NCI-H460 (cell line): ENCODE results near the gene ZNF160. TPM values are rescaled to one million over a fixed set of nuclear protein-coding genes. Genes with fewer than 3 reads are reported as not detected.

Source experiments
- DNase-seq: peaks from one replicate; pipeline ENCODE4 v3.0.0-alpha.2; 2016; ENCODE audit warnings: low read depth; ENCODE audit errors: extremely low read depth
- total RNA-seq: library from RNA; depleted of rRNA; stranded (reverse); fragments of >200 nt; shearing (Covaris generic); gene quantifications from 2 replicates; pipeline ENCODE4 v1.2.3, GENCODE V29; 2014

The ZNF160 gene
- total RNA-seq, 1 experiment from 2014 or later: 14.9 TPM

- DNase-seq: no peak
These were observed 8.3 kb downstream of the ZNF160 start for GRCh38 chr19:53094754-53095575.

- DNase-seq: no peak
These were observed 10.5 kb downstream of the ZNF160 start for GRCh38 chr19:53092723-53093122.

GRCh38 chr19:53091413-53092254, 11.6 kb downstream of the ZNF160 start:
- DNase-seq: no peak

GRCh38 chr19:53088091-53088490, 15.1 kb downstream of the ZNF160 start:
- no peak for DNase-seq

- DNase-seq: no peak
These were observed 16.3 kb downstream of the ZNF160 start for GRCh38 chr19:53086949-53087348.

- DNase-seq: no peak
These were observed 17.7 kb downstream of the ZNF160 start for GRCh38 chr19:53085496-53085895.

GRCh38 chr19:53082929-53083328, 20.3 kb downstream of the ZNF160 start:
- no peak for DNase-seq

- DNase-seq: no peak
These were observed 23.8 kb downstream of the ZNF160 start for GRCh38 chr19:53079313-53079924.

GRCh38 chr19:53078668-53079067, 24.6 kb downstream of the ZNF160 start:
- DNase-seq: no peak

GRCh38 chr19:53076984-53077383, 26.2 kb downstream of the ZNF160 start:
- no peak for DNase-seq

- DNase-seq: no peak
These were observed 34.4 kb downstream of the ZNF160 start for GRCh38 chr19:53068834-53069233.

- no peak for DNase-seq
These were observed 35.0 kb downstream of the ZNF160 start for GRCh38 chr19:53068199-53068598.

GRCh38 chr19:53057904-53058580, 45.2 kb downstream of the ZNF160 start:
- no peak for DNase-seq

GRCh38 chr19:53055117-53055516, 48.1 kb downstream of the ZNF160 start:
- DNase-seq: no peak

GRCh38 chr19:53047379-53047778, 55.8 kb downstream of the ZNF160 start:
- no peak for DNase-seq

- DNase-seq: no peak
These were observed 57.7 kb downstream of the ZNF160 start for GRCh38 chr19:53045536-53045935.

GRCh38 chr19:53041366-53041765, 61.9 kb downstream of the ZNF160 start:
- DNase-seq: no peak

- DNase-seq: no peak
These were observed 65.8 kb downstream of the ZNF160 start for GRCh38 chr19:53037101-53038097.

GRCh38 chr19:53034948-53035675, 68.1 kb downstream of the ZNF160 start:
- no peak for DNase-seq
